H9 (cell line): ENCODE measurements around the gene KRTAP5-9. TPM values are rescaled to one million over a fixed set of nuclear protein-coding genes. Genes with fewer than 3 reads are reported as not detected.

Experiments
- DNase-seq: peaks from one replicate; pipeline ENCODE4 v3.0.0-alpha.2; 2017
- H2AFZ ChIP-seq: one replicate; pipeline ENCODE4 v1.6.1; 2013; ENCODE audit warnings: mild to moderate bottlenecking, low read length, control low read depth, moderate library complexity
- H2AK5ac ChIP-seq: 2 replicates; pipeline ENCODE4 v1.6.1; 2013; ENCODE audit warnings: low read length, control low read depth, mixed read lengths; ENCODE audit not compliant: insufficient read length
- H2BK120ac ChIP-seq: one replicate; pipeline ENCODE4 v1.6.1; 2013; ENCODE audit warnings: low read depth, mild to moderate bottlenecking, low read length, control low read depth, inconsistent platforms; ENCODE audit not compliant: poor library complexity, severe bottlenecking
- H2BK12ac ChIP-seq: 2 replicates; pipeline ENCODE4 v1.6.1; 2013; ENCODE audit warnings: low read length, control low read depth, mixed read lengths, low read depth; ENCODE audit not compliant: insufficient read length
- H2BK15ac ChIP-seq: 2 replicates; pipeline ENCODE4 v1.6.1; 2013; ENCODE audit warnings: low read depth, low read length, control low read depth
- H2BK20ac ChIP-seq: one replicate; pipeline ENCODE4 v1.6.1; 2013; ENCODE audit warnings: low read depth, mild to moderate bottlenecking, low read length, control low read depth, inconsistent platforms; ENCODE audit not compliant: poor library complexity, severe bottlenecking
- H2BK5ac ChIP-seq: 2 replicates; pipeline ENCODE4 v1.6.1; 2013; ENCODE audit warnings: low read length, control low read depth, mixed read lengths; ENCODE audit not compliant: insufficient read length
- H3K14ac ChIP-seq: 2 replicates; pipeline ENCODE4 v1.6.1; 2013; ENCODE audit warnings: low read length, control low read depth; ENCODE audit not compliant: insufficient read depth
- H3K18ac ChIP-seq: 2 replicates; pipeline ENCODE4 v1.6.1; 2013; ENCODE audit warnings: low read depth, mild to moderate bottlenecking, mixed read lengths, low read length, control low read depth; ENCODE audit not compliant: insufficient read length
- H3K23ac ChIP-seq: 2 replicates; pipeline ENCODE4 v1.6.1; 2013; ENCODE audit warnings: low read length, control low read depth, mixed read lengths, low read depth; ENCODE audit not compliant: insufficient read length
- H3K23me2 ChIP-seq: 2 replicates; pipeline ENCODE4 v1.6.1; 2013; ENCODE audit warnings: low read depth, mild to moderate bottlenecking, mixed read lengths, low read length, control low read depth; ENCODE audit not compliant: insufficient read length, poor library complexity, severe bottlenecking
- H3K27ac ChIP-seq: 2 replicates; pipeline ENCODE4 v1.5.1; 2013; ENCODE audit warnings: low read length, control low read depth, mixed read lengths, low read depth; ENCODE audit not compliant: insufficient read length
- H3K27me3 ChIP-seq: 2 replicates; pipeline ENCODE4 v1.6.1; 2013; ENCODE audit warnings: low read length, control low read depth, inconsistent platforms; ENCODE audit not compliant: insufficient read depth
- H3K4ac ChIP-seq: 2 replicates; pipeline ENCODE4 v1.6.1; 2013; ENCODE audit warnings: low read depth, mild to moderate bottlenecking, control low read depth, inconsistent platforms, low read length, moderate library complexity
- H3K4me1 ChIP-seq: 2 replicates; pipeline ENCODE4 v1.6.1; 2013; ENCODE audit warnings: low read length, control low read depth, inconsistent platforms; ENCODE audit not compliant: insufficient read depth
- H3K4me2 ChIP-seq: 2 replicates; pipeline ENCODE4 v1.6.1; 2013; ENCODE audit warnings: low read length, control low read depth, mixed read lengths; ENCODE audit not compliant: insufficient read length, insufficient read depth
- H3K56ac ChIP-seq: 2 replicates; pipeline ENCODE4 v1.6.1; 2013; ENCODE audit warnings: low read depth, mild to moderate bottlenecking, mixed read lengths, low read length, control low read depth; ENCODE audit not compliant: insufficient read length
- H3K79me1 ChIP-seq: 2 replicates; pipeline ENCODE4 v1.6.1; 2013; ENCODE audit warnings: low read depth, mild to moderate bottlenecking, moderate library complexity, low read length, control low read depth, inconsistent platforms; ENCODE audit not compliant: insufficient read depth, poor library complexity, severe bottlenecking
- H3K79me2 ChIP-seq: 2 replicates; pipeline ENCODE4 v1.6.1; 2013; ENCODE audit warnings: low read length, control low read depth, inconsistent platforms; ENCODE audit not compliant: insufficient read depth
- H3K9ac ChIP-seq: 2 replicates; pipeline ENCODE4 v1.6.1; 2013; ENCODE audit warnings: low read length, control low read depth, mixed read lengths; ENCODE audit not compliant: insufficient read length; ENCODE audit errors: extremely low read depth
- H3K9me3 ChIP-seq: one replicate; pipeline ENCODE4 v1.6.1; 2013; ENCODE audit warnings: low read depth, low read length, inconsistent platforms; ENCODE audit not compliant: control insufficient read depth
- H3T11ph ChIP-seq: one replicate; pipeline ENCODE4 v1.6.1; 2013; ENCODE audit warnings: mild to moderate bottlenecking, low read length, control low read depth, inconsistent platforms
- H4K20me1 ChIP-seq: one replicate; pipeline ENCODE4 v1.6.1; 2013; ENCODE audit not compliant: control insufficient read depth, insufficient read length, insufficient read depth
- H4K5ac ChIP-seq: 2 replicates; pipeline ENCODE4 v1.6.1; 2013; ENCODE audit warnings: low read depth, mild to moderate bottlenecking, mixed read lengths, low read length, control low read depth; ENCODE audit not compliant: insufficient read length
- H4K8ac ChIP-seq: replicated peaks from 2 replicates; pipeline ENCODE4 v1.6.1; 2013; ENCODE audit warnings: low read length, control low read depth, mixed read lengths, low read depth; ENCODE audit not compliant: insufficient read length
- H4K91ac ChIP-seq: 2 replicates; pipeline ENCODE4 v1.6.1; 2013; ENCODE audit warnings: low read depth, mild to moderate bottlenecking, moderate library complexity, mixed read lengths, low read length, control low read depth; ENCODE audit not compliant: insufficient read length
- H3K27ac Mint-ChIP-seq, 3 experiments: 2 replicates in 2 of 3; 3 replicates in 1 of 3; pipeline ENCODE4 v1.8.0; 2020 to 2021; ENCODE audit warnings: mixed read lengths in 3 of 3, mild to moderate bottlenecking in 1 of 3, moderate library complexity in 1 of 3
- H3K27me3 Mint-ChIP-seq: 2 replicates; pipeline ENCODE4 v1.8.0; 2021; ENCODE audit warnings: low read depth, mild to moderate bottlenecking, moderate library complexity, mixed read lengths
- H3K36me3 Mint-ChIP-seq, 3 experiments: 2 replicates in 2 of 3; 3 replicates in 1 of 3; pipeline ENCODE4 v1.8.0; 2020 to 2021; ENCODE audit warnings: low read depth in 3 of 3, mixed read lengths in 3 of 3; ENCODE audit not compliant: insufficient read depth in 1 of 3
- H3K4me1 Mint-ChIP-seq, 2 experiments: 2 replicates each; pipeline ENCODE4 v1.8.0; 2020; ENCODE audit warnings: mixed read lengths in 2 of 2
- H3K4me3 Mint-ChIP-seq, 2 experiments: 2 replicates in 1 of 2; 3 replicates in 1 of 2; pipeline ENCODE4 v1.8.0; 2020 to 2021; ENCODE audit warnings: mild to moderate bottlenecking in 2 of 2, mixed read lengths in 2 of 2, moderate library complexity in 1 of 2
- H3K9me3 Mint-ChIP-seq, 2 experiments: 2 replicates in 1 of 2; 3 replicates in 1 of 2; pipeline ENCODE4 v1.8.0; 2020; ENCODE audit warnings: mild to moderate bottlenecking in 2 of 2, mixed read lengths in 2 of 2, moderate library complexity in 1 of 2
- WGBS: extraction: QIAGEN DNeasy Blood & Tissue Kit; methylation state at CpG from one replicate; pipeline ENCODE4 v1.1.7; 2013; ENCODE audit warnings: missing lambda C conversion rate, low lambda C conversion rate, mixed read lengths; ENCODE audit not compliant: insufficient read length; ENCODE audit errors: extremely low coverage; 5-methylcytosine and 5-hydroxymethylcytosine counted together
- total RNA-seq: library from RNA; stranded (reverse); gene quantifications from 2 replicates; pipeline ENCODE4 v1.2.1, GENCODE V29; 2021
- TF ChIP-seq, protein P1 (sequence below): fragments of 200-600 bp; sonication (generic); conservative IDR thresholded peaks from 3 replicates; pipeline ENCODE4 v1.8.0; 2021; ENCODE audit warnings: antibody characterized with exemption, mild to moderate bottlenecking

Gene KRTAP5-9
- total RNA-seq, 1 experiment from 2014 or later = not detected

DNA sequence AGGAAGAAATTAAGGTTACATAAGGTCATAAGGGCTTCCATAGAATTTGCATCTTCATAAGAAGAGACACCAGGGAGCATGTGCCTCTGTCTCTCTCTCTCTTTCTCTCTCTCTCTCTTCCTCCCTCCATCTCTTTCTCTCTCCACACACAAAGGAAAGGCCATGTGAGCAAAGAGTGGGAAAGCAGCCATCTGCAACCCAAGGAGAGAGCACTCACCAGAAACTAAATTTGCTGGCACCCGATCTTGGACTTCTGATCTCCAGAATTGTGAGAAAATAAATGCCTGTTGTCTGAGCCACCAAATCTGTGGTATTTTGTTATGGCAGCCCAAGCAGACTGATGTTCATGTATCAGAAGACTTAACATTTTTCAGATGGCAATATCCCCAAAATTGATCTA, 10.8 kb downstream of the KRTAP5-9 start:
- Histone ChIP-seq H3K56ac (no peak overlapping the region), H4K8ac (no peak overlapping the region), H3K27me3 (no peaks in the 10 kb centered on the region), H3K79me1 (no peaks in the 10 kb centered on the region), H3K4ac (no peak overlapping the region), H3K23me2 (no peaks in the 10 kb centered on the region), H4K91ac (no peak overlapping the region), H3K79me2 (no peaks in the 10 kb centered on the region), H2BK12ac (no peak overlapping the region), H3K18ac (no peak overlapping the region), H3T11ph (no peak overlapping the region), H3K4me2 (no peak overlapping the region), H2BK15ac (no peak overlapping the region), H4K5ac (no peak overlapping the region), H2AFZ (no peak overlapping the region), H2BK120ac (no peak overlapping the region), H3K14ac (no peak overlapping the region), H2AK5ac (no peak overlapping the region), H2BK5ac (no peak overlapping the region), H3K23ac (no peak overlapping the region), H4K20me1 (no peaks in the 10 kb centered on the region), H3K27ac (no peak overlapping the region), H3K9ac (no peak overlapping the region), H2BK20ac (no peak overlapping the region), H3K4me1 (no peaks in the 10 kb centered on the region), H3K9me3 (no peaks in the 10 kb centered on the region)
- WGBS = no CpG with 5 or more reads among the region's 1 CpG
- DNase-seq = no peak
- Mint-ChIP-seq H3K27me3 (peaks cover 19% of the 10 kb centered on the region), H3K27ac (no peak overlapping the region), H3K9me3 (peaks cover 24 to 25% of the 10 kb centered on the region in 2 experiments), H3K4me1 (peaks cover 6 to 7% of the 10 kb centered on the region in 2 experiments), H3K36me3 (peaks cover 2 to 6% (median 5%) of the 10 kb centered on the region in 3 experiments; a peak in 4 of 7 replicates), H3K4me3 (no peak overlapping the region)
- TF ChIP-seq, protein P1, sequence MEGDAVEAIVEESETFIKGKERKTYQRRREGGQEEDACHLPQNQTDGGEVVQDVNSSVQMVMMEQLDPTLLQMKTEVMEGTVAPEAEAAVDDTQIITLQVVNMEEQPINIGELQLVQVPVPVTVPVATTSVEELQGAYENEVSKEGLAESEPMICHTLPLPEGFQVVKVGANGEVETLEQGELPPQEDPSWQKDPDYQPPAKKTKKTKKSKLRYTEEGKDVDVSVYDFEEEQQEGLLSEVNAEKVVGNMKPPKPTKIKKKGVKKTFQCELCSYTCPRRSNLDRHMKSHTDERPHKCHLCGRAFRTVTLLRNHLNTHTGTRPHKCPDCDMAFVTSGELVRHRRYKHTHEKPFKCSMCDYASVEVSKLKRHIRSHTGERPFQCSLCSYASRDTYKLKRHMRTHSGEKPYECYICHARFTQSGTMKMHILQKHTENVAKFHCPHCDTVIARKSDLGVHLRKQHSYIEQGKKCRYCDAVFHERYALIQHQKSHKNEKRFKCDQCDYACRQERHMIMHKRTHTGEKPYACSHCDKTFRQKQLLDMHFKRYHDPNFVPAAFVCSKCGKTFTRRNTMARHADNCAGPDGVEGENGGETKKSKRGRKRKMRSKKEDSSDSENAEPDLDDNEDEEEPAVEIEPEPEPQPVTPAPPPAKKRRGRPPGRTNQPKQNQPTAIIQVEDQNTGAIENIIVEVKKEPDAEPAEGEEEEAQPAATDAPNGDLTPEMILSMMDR = no peak
